Smooth muscle cell of the brain vasculature (primary cell): ENCODE results near the gene TBCD.

ENCODE experiments used
- DNase-seq: peaks from one replicate; pipeline ENCODE4 v3.0.0-alpha.2; 2012; ENCODE audit warnings: low read depth, low spot score

TBCD gene

DNA sequence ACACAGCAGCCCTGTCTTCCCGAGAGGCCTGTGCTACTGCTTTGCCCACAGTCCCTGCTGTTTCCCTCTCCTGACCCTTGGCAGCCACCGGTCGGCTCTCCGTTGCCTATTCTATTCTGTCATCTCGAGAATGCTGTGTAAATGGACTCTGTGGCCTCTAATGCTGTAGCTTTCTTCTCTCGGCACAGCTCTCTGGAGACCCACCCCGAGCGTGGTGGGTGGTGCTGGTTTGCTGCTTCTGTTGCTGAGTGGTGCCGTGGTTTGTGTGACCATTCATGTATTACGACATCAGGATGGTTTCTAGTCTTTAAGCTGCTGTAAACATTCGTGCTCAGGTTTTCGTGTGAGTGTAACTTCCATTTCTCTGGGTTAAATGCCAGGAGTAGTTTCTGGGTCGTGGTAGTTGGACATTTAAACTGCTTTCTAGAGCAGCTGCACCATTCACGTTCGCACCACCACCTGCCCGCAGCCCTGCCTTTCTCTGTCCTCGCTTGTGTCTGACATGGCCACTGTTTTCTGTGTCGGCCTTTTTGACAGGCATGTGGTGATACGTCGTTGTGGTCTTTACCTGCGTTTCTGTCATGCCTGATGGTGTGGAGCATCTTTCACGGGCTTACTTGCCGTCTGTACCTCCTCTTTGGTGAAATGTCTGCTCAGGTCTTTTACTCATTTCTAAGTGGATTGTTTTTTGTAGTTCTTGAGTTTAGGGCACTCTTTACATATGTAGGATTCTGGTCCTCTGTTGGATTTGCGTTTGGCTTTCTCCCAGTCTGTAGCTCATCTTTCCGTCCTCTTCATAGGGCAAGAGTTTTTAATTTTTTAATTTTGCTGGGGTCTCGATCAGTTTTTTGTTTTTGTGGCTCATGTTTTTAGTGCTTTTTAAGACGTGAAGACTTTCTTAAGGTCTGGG lies 135.6 kb downstream of the TBCD start:
- no peak for DNase-seq

DNA sequence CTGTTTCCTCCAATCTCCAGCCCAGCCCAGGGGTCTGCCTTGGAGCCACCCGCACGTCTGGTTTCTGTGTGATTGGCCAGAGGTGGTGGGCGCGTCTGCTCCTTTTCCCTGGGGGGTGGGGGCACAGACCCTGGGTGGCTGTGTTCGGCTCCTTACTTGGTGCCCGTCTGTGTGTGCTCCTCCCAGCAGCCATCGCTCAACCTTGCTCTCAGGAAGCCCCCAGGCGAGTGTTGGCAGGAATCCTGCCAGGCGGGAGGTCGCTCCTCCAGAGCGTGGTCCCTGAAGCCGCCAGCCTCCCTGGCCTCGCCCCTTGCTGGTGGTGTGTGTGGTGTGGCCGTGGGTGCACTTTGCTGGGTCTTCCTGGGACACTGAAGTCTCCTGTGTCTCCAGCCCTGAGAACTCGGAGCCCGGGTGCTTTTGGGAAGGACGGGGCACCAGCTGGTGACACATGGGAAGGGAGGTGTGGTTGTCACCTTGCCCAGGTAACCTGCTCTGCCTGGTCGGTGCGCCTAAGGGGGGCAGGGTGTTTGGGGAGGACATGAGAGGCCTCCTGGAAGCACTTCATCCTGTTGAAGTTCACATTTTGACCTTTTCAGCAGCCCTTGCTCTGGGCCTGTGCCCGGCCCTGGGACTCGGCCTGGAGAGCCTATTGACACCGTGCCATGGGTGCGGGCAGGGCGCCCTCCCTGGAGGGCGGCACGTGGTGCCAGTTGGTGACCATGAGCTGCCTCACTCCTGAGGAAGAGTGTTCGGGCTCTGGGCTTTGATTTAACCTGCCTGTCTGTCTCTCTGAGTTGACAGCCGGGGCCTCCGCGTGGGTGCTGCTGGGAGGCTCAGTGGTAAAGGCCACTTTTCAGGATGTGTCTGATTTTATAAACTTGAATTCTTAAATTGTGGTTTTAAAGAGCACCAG lies 137.0 kb downstream of the TBCD start:
- DNase-seq: no peak

DNA sequence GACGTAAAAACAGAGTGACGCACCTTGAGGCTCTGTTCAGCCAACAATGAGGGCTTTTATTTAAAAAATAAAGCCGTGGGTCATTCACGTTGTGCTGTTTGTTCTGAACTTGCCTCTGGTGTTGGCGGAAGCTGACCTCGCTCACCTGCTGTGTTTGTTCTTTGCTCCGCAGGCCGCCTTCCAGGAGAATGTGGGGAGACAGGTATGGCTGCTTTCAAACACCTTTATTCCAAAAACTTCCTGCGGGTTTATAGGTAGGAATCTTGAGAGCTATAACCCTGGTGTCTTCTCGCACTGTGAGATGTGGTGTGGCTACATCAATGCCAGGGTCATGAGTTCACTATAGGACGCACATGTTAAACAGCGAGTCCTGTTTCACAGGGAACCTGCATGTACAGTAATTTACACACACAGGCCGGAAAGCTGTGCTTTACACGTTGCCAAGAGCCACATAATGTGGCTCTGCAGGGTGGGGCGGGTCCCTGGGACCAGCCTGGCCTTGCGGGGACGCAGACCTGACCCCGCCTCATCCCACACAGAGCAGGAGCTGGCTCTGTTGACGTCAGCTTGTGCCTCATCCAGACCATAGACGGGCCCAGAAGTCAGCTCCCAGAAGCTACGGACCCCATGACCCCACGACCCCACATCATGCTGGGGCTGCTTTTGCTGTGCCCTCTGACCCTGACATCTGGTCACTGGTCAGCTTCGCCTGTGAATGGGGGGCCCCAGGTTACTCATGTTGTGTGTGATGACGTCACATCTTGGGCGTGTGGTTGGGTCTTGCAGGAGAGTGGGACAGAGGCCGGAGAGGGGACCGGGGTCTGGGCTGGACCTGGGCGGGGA lies 137.9 kb downstream of the TBCD start:
- DNase-seq: no peak

DNA sequence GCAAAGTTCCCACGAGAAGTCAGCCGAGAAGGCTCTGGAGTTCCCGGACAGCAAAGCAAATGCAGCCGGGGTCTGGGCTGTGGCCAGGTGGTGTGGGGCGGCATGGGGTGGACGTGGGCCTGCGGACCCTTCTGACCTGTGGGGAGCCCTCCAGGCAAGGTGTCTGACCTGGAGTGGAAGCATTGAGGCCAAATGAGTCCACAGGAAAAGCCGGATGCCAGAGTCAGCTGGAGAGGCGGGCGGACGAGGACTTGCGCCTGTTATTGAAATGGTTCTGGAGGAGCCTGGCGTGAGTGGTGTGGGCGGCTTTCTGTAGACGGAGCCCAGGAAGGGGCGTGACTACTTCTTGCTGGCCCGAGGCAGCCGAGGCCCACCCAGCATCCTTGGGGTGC lies 138.5 kb downstream of the TBCD start:
- DNase-seq: no peak

DNA sequence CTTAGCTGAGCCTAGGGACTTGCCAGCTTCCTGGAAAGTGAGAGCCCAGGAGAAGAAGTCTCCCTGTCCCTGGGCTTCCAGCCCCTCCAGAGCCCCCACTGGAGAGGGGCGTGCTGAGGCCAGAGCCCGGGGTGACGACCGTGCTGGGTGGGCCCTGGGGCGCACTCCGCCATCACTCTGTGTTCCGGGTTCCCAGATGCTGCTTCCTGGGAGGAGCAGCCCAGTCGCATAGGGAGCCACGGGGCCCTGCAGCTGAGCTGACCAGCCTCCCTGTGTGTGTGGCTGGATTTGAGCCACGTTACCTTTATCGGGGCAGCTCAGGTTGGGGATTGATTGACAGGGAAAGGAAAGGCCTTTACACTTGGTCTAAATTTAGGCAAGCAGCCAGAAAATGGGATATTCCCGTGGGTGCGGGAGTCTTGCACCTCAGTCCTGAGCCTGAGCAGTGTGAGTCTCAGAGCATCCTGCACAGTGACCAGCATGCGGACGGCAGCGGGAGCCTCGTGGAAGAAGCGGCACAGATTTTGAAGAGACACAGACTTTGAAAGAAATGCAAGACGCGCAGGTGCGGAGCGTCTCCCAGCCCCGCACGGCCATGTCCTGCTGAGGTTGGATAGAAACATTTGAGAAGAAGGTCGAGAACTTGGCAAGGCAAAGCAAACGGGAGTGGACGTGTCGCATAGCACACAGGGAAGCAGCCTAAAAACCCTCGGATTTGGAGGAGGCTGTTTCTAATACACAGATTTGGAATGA lies 139.2 kb downstream of the TBCD start:
- no peak for DNase-seq

DNA sequence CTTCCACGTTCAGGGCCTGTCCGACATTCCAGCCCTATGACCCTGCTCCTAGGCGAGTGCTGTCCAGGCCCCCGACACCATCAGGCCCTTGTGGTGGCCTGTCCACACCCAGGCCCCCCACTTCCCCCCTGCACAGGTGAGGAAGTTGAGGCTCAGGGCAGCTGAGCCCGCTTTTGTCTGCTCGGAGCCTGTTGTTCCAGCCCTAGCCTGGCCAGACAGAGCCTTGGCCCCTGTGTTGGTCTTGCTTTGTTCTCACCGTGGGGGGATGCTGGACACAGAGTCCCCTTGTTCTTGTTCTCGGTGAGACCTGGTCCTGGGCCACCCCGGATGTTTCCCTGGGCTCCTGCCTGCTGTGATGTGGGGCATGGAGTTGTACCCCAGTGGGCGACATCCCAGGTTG lies 140.0 kb downstream of the TBCD start:
- DNase-seq: no peak

DNA sequence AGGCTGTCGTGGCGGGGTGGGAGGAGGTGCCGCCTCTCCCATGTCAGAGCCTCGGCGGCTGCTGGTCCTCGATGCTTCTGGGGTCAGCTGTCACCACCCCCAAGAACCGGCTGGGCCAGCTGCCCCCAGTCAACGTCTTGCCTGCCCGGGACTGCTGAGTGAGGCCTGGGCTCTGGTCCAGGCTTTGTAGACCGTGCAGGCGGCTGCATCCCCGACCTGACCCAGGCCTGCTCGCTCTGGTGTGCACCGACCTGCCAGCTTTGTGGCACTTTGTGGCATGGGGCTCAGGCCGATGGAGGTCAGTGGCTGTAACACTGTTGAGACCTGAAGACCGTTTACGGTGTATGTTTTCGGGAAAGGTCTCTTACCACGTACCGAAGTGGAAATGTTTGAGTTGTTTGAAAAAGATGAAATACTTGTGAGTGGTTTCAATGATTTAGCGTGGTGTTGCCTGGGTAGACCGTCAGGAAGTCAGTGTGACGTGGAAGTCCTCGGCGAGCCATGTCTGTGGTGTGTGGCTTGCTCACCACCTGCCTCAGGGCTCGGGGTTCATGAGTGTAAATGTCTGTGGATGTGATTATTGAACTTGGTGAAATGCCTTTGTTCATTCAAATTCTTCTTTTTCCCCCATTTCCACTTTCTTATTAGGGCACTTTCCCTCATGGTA lies 141.2 kb downstream of the TBCD start:
- no peak for DNase-seq

DNA sequence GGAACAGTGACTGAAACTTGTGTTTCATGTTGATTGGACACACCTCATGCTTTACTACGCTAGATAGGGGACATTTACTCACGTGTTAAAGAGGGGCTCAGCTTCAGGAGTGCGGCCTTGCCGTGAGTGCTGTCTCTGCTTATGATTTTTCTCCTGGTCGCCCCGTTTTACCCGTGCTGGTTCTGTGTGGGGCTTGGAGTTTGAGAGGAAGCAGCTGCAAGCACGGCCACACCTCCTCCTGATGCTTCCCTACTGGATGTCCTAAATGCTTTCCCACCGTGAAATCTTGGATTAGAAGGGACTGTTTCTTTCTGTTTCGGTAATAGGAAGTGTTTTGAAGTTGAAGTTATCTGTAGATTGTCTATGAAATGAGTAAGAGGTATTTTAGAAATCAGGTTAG lies 141.9 kb downstream of the TBCD start:
- no peak for DNase-seq

DNA sequence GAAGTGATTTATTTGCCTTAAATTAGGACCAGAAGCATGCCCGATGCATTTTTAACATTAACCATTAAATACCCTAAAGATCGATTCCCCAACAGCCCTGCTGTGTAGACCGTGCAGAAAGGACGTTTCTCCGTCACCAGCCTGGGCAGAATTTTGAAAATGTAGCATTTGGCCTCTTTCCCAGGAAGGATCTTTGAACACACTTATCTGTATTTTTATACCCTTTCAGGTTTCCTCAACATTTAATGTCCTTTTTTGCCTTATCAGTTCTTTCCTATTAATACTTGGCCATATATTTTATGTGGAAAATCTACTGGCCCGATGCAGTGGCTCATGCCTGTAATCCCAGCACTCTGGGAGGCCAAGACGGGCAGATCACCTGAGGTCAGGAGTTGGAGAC lies 142.5 kb downstream of the TBCD start:
- DNase-seq: no peak

DNA sequence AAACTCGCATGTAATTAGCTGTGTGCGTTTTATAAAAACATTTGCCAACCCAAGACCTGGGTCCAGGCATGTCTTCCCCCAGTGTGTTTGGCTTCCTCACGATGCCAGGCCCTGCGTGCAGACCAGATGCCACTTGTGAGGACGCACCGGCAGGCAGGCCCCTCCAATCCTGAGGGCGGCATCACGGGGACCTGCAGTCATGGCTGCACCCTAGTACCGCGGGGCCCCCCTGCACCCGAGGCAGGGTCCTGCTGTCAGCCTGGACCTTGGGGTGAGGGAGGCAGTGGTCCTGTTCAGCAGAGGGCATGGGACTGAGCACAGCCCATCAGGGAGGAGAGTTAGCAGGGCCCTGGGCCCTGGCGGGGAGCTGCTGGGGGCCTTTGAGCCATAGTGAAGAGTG lies 143.2 kb downstream of the TBCD start:
- no peak for DNase-seq

DNA sequence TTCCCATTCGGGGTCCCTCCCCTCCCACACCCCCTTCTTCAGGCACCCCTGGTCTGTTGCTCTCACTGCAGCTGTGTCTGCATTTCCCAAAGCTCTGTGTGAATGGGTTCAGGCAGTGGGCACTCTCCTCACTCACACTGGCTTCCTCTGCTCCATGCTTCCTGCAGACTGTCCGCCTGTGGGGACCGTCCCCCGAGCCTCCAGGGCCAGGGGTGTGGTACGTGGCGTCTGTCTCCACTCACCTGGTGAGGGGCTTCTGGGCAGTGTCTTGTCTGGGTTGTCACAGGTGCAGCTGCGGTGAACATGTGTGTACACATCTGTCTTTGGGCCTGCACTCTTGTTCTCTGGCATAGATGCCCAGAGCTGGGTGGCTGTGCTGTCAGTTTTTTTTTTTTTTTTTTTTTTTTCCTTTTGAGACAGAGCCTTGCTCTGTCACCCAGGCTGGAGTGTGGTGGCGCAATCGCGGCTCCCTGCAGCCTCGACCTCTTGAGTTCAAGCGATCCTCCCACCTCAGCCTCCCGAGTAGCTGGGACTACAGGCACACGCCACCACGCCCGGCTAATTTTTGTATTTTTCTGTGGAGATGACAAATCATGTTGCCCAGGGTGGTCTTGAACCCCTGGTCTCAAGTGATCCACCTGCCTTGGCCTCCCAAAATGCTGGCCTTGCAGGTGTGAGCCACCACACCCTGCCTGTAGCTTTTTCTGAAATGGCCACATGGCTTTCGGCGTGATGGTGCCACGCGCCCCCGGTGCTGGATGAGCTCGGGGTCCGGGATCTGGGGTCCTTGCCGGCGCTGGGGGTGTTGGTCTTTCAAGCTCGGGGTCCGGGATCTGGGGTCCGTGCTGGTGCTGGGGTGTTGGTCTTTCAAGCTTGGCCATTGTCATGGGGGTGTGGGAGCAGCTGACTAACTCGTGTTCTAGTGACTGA lies 144.5 kb downstream of the TBCD start:
- no peak for DNase-seq

DNA sequence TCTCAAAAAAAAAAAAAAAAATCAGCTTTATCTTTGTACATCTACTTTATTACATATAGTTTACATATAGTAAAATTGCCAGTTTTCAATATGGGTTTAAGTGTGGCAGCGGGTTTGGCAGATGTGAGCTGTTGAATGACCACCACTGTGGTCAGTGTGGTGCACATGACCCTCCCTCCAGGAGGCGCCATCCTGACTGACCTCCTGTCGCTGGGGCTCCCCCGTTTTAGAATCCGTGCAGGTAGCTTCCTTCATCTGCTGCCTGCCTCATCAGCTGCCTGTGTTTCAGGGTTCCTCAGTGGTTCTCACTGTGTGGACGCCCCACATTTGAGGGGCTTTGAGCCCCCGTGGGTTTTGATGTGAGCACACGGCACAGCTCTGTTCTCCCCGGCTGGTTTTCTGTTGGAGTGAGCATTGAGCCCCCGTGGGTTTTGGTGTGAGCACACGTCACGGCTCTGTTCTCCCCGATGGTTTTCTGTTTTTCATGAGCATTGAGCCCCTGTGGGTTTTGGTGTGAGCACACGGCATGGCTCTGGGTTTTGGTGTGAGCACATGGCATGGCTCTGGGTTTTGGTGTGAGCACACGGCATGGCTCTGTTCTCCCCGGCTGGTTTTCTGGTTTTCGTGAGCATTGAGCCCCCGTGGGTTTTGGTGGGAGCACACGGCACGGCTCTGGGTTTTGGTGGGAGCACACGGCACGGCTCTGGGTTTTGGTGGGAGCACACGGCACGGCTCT lies 145.8 kb downstream of the TBCD start:
- DNase-seq: no peak

DNA sequence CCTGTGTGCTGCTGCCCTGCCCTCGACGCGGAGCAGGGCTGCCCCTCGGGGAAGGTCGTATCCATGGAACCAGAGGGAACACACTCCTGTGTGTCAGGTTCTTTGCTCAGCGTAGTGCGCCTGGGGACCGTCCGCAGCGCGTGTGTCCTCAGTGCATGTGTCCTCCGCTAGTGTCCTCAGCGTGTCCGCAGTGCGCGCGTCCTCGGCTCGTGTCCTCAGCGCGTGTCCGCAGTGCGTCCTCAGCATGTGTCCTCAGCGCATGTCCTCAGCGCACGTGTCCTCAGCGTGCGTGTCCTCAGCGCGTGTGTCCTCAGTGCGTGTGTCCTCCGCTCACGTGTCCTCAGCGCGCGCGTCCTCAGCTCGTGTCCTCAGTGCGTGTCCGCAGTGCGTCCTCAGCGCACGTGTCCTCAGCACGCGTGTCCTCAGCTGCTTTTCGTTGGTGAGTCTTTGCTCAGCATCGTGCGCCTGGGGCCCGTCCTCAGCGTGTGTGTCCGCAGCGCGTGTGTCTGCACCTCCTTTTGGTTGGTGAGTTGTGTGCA lies 147.2 kb downstream of the TBCD start:
- no peak for DNase-seq

DNA sequence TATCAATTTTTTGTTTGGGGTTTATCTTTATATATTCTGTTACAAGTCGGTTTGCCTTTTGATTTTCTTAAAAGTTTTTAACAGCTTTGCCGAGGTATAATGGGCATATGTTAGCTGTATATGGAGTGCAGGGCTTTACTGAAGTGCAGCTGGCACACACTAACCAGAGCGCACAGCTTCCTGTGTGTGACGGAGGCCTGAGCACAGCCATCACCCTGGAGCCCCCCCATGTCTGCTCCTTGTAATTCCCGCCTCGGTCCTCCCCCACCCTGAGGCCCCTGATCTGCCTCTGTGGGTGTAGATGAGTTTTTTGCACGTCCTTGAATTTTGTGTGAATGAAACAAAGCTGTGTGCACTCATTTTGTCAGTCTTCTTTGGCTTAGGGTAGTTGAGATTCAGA lies 148.1 kb downstream of the TBCD start:
- no peak for DNase-seq

DNA sequence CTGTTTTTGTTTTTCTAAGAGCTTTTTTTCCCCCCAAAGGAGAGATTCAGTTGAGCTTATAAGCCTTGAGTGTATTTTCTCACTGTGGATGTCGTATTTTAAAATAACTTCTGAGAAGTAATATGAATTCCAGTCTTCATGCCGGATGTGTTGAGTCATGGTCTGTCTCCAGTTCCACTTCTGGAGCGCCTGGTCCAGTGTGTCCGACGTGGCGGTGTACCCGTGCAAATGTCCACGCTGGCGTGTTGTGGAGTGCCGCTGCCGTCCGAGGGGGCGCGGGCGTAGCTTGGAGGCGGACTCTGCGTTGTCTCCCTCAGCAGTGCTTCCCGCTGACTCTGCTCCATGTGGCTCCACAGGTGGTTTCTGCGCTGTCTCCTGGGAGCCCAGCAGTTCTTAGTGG lies 148.9 kb downstream of the TBCD start:
- no peak for DNase-seq

DNA sequence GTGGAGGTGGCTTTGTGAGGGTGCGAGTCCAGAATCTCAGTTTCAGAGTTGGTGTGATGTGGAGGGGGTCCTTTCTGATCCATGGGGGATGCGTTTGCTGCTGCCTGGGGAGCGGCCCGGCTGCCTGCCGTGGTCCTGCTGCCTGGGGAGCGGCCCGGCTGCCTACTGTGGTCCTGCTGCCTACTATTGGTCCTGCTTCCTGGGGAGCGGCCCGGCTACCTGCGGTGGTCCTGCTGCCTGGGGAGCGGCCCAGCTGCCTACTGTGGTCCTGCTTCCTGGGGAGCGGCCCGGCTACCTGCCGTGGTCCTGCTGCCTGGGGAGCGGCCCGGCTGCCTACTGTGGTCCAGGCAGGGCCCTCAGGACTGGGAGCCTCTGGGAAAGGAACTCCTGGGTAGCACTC lies 149.5 kb downstream of the TBCD start:
- DNase-seq: no peak

DNA sequence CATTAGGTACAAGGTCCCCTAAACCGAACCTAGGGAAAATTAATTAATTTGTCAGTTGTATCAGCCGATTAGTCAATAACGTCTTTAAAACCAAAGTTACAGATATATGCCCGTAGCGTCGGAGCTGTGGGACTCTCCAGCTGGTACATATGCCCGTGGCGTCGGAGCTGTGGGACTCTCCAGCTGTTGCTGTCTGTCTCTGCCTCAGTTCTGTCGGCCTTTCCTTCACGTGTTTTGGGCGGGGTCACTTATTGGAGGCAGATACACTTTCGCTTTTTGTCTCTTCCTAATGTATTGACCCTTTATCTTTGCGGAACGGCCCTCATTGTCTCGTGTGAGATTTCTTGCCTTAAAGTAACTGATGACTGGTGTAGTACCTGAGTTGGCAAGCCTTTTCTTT lies 150.0 kb downstream of the TBCD start:
- no peak for DNase-seq
